Mesendoderm (in vitro differentiated cells): ENCODE results near the gene KLF18.
A peak's percentile ranks its signal among the peaks of the same experiment; 100 is the strongest.

Source experiments
- DNase-seq: peaks from one replicate; pipeline ENCODE4 v3.0.0; 2013
- H2AK5ac ChIP-seq: 2 replicates; pipeline ENCODE4 v1.6.1; 2013; ENCODE audit warnings: low read length, inconsistent platforms
- H2BK120ac ChIP-seq: 2 replicates; pipeline ENCODE4 v1.6.1; 2013; ENCODE audit warnings: low read depth, mild to moderate bottlenecking, low read length, moderate library complexity, mixed read lengths
- H2BK15ac ChIP-seq: replicated peaks from 2 replicates; pipeline ENCODE4 v1.6.1; 2013; ENCODE audit warnings: low read depth, mild to moderate bottlenecking, moderate library complexity
- H2BK5ac ChIP-seq: 2 replicates; pipeline ENCODE4 v1.6.1; 2013; ENCODE audit warnings: low read length, inconsistent platforms
- H3K18ac ChIP-seq: 2 replicates; pipeline ENCODE4 v1.6.1; 2013; ENCODE audit warnings: mild to moderate bottlenecking, low read length, mixed read lengths
- H3K23ac ChIP-seq: one replicate; pipeline ENCODE4 v1.6.1; 2013; ENCODE audit warnings: low read length
- H3K27ac ChIP-seq: 2 replicates; pipeline ENCODE4 v1.5.1; 2013; ENCODE audit warnings: low read depth, mild to moderate bottlenecking, inconsistent platforms, low read length, moderate library complexity
- H3K27me3 ChIP-seq: 2 replicates; pipeline ENCODE4 v1.6.1; 2013; ENCODE audit warnings: low read length, control low read depth, mild to moderate bottlenecking, inconsistent platforms; ENCODE audit not compliant: insufficient read depth, poor library complexity
- H3K36me3 ChIP-seq: 2 replicates; pipeline ENCODE4 v1.6.1; 2013; ENCODE audit warnings: low read length, inconsistent platforms; ENCODE audit not compliant: control insufficient read depth, insufficient read depth
- H3K4ac ChIP-seq: one replicate; pipeline ENCODE4 v1.6.1; 2013; ENCODE audit warnings: low read depth, mild to moderate bottlenecking, low read length, moderate library complexity
- H3K4me1 ChIP-seq: 2 replicates; pipeline ENCODE4 v1.6.1; 2013; ENCODE audit warnings: low read depth, low read length, inconsistent platforms; ENCODE audit not compliant: control insufficient read depth
- H3K4me2 ChIP-seq: 2 replicates; pipeline ENCODE4 v1.6.1; 2013; ENCODE audit warnings: low read length
- H3K4me3 ChIP-seq: 2 replicates; pipeline ENCODE4 v1.5.1; 2013; ENCODE audit warnings: mild to moderate bottlenecking, low read length
- H3K56ac ChIP-seq: one replicate; pipeline ENCODE4 v1.6.1; 2013; ENCODE audit warnings: low read length
- H3K79me1 ChIP-seq: 2 replicates; pipeline ENCODE4 v1.6.1; 2013; ENCODE audit warnings: low read length, inconsistent platforms
- H3K79me2 ChIP-seq: 2 replicates; pipeline ENCODE4 v1.6.1; 2013; ENCODE audit warnings: mild to moderate bottlenecking, low read length; ENCODE audit not compliant: control insufficient read depth, insufficient read depth
- H3K9ac ChIP-seq: 2 replicates; pipeline ENCODE4 v1.6.1; 2013; ENCODE audit warnings: low read length, inconsistent platforms
- H4K5ac ChIP-seq: one replicate; pipeline ENCODE4 v1.6.1; 2013; ENCODE audit warnings: low read length
- H4K8ac ChIP-seq: one replicate; pipeline ENCODE4 v1.6.1; 2013; ENCODE audit warnings: low read depth, mild to moderate bottlenecking, control low read depth, low read length, moderate library complexity
- WGBS: extraction: QIAGEN DNeasy Blood & Tissue Kit; methylation state at CpG from one replicate; pipeline ENCODE4 v1.1.7; 2013; ENCODE audit warnings: low lambda C conversion rate, missing lambda C conversion rate; ENCODE audit not compliant: insufficient coverage; ENCODE audit errors: extremely low coverage; 5-methylcytosine and 5-hydroxymethylcytosine counted together

The KLF18 gene

DNA sequence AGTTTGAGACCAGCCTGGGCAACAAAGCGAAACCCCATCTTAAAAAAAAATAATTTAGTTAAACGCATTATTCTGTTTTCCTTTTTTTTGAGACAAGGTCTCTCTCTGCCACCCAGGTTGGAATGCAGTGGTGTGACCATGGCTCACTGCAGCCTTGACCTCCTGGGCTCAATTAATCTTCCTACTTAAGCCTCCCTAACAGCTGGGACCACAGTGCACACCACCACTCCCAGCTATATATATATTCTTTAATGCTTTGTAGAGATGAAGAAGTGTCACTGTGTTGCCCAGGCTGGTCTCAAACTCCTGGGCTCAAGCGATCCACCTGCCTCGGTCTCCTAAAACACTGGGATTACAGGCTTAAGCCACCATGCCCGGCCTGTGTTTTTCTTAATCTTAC lies 30.5 kb downstream of the KLF18 start:
- no peak overlapping the region for H3K56ac ChIP-seq
- no peak overlapping the region for H3K18ac ChIP-seq
- H3K4me2 ChIP-seq: no peak overlapping the region
- no peaks in the 10 kb centered on the region for H3K79me2 ChIP-seq
- no peak overlapping the region for H3K27ac ChIP-seq
- no peak overlapping the region for H4K8ac ChIP-seq
- H2AK5ac ChIP-seq: no peak overlapping the region
- no peak overlapping the region for H2BK120ac ChIP-seq
- H3K9ac ChIP-seq: no peak overlapping the region
- H4K5ac ChIP-seq: no peak overlapping the region
- no peaks in the 10 kb centered on the region for H3K36me3 ChIP-seq
- no peak overlapping the region for H2BK5ac ChIP-seq
- no peak for DNase-seq
- no peak overlapping the region for H3K23ac ChIP-seq
- no peaks in the 10 kb centered on the region for H3K4me1 ChIP-seq
- H3K27me3 ChIP-seq: no peaks in the 10 kb centered on the region
- no peaks in the 10 kb centered on the region for H3K79me1 ChIP-seq
- no peak overlapping the region for H3K4me3 ChIP-seq
- H3K4ac ChIP-seq: no peak overlapping the region
- WGBS: no CpG with 5 or more reads among the region's 5 CpGs
- H2BK15ac ChIP-seq: no peak overlapping the region

DNA sequence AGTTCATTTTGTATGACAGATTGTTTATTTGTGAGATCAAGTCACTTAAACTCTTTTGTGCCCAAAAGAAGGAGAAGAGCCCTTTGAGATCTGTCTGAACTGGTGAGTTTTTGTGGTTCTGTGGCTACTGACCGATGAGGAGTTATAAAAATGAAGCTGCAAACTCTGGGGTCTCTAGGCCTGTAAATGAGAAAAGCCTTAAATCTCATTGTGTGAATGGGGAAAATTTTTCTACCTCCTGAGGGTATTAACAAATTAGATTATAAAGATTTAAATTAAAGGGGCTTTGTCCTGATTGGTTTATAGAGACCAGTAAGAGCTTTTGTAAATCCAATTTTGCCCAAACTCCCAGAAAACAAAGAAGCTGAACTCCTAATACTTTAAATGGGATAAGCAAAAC lies 32.5 kb downstream of the KLF18 start:
- H2BK15ac ChIP-seq: no peak overlapping the region
- no peak overlapping the region for H2BK5ac ChIP-seq
- no peak overlapping the region for H4K5ac ChIP-seq
- no peak overlapping the region for H3K56ac ChIP-seq
- H3K4me2 ChIP-seq: no peak overlapping the region
- no peak for DNase-seq
- H3K79me2 ChIP-seq: no peaks in the 10 kb centered on the region
- no peaks in the 10 kb centered on the region for H3K79me1 ChIP-seq
- no peak overlapping the region for H3K23ac ChIP-seq
- H3K4me1 ChIP-seq: no peaks in the 10 kb centered on the region
- no CpG with 5 or more reads among the region's 1 CpG for WGBS
- no peaks in the 10 kb centered on the region for H3K27me3 ChIP-seq
- H3K4me3 ChIP-seq: no peak overlapping the region
- H3K18ac ChIP-seq: no peak overlapping the region
- H3K4ac ChIP-seq: no peak overlapping the region
- no peak overlapping the region for H2BK120ac ChIP-seq
- H3K36me3 ChIP-seq: no peaks in the 10 kb centered on the region
- H3K9ac ChIP-seq: no peak overlapping the region
- H3K27ac ChIP-seq: no peak overlapping the region
- no peak overlapping the region for H4K8ac ChIP-seq
- no peak overlapping the region for H2AK5ac ChIP-seq

DNA sequence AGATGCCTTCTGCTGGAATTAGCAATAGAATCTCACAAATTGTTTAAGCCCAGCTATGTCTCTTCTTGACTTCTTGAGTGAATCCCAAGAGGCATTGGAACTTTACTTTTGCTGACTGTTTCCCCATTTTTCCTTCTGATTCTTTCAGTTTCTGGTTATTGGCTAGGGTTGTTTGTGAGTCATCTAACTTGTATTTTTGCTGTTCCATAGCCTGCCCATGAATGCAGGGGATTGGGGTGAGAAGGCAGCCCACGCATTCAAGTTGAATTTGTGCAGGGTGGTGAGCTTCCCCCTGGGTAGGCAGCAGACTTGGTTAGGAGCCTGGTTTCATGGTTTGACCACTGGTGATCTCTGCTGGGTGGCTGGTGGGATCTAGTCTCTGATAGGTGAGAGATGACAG lies 33.2 kb downstream of the KLF18 start:
- Histone ChIP-seq H3K36me3 (no peaks in the 10 kb centered on the region), H2BK120ac (no peak overlapping the region), H3K79me2 (no peaks in the 10 kb centered on the region), H2BK5ac (no peak overlapping the region), H3K27me3 (no peaks in the 10 kb centered on the region), H4K5ac (no peak overlapping the region), H3K4me2 (no peak overlapping the region), H3K4ac (no peak overlapping the region), H3K23ac (no peak overlapping the region), H3K4me3 (no peak overlapping the region), H3K18ac (no peak overlapping the region), H4K8ac (no peak overlapping the region), H3K56ac (no peak overlapping the region), H2BK15ac (no peak overlapping the region), H3K4me1 (no peaks in the 10 kb centered on the region), H2AK5ac (no peak overlapping the region), H3K9ac (no peak overlapping the region), H3K79me1 (no peaks in the 10 kb centered on the region), H3K27ac (no peak overlapping the region)
- no peak for DNase-seq
- WGBS: no CpG with 5 or more reads among the region's 1 CpG

DNA sequence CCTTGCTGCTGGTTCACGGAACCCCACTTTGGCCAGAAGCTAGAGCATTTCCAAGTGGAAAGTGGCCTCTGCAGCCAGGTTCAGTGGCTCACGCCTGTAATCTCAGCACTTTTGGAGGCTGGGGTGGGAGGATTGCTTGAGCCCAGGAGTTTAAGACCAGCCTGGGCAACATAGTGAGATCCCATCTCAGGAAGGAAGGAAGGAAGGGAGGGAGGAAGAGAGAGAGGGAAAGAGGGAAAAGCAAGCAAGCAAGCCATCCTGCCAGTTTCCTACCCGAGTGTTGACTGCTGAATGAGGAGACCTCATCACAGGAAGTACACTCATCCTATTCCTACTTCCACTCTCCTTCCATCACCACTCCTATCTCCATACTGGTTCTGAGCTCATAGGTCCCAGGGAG lies 35.6 kb downstream of the KLF18 start:
- Histone ChIP-seq H2BK15ac (no peak overlapping the region), H4K5ac (no peak overlapping the region), H3K4me2 (no peak overlapping the region), H2AK5ac (no peak overlapping the region), H3K4ac (no peak overlapping the region), H4K8ac (no peak overlapping the region), H3K79me1 (no peaks in the 10 kb centered on the region), H3K18ac (no peak overlapping the region), H3K23ac (no peak overlapping the region), H3K27me3 (no peaks in the 10 kb centered on the region), H3K36me3 (no peaks in the 10 kb centered on the region), H2BK120ac (no peak overlapping the region), H3K27ac (no peak overlapping the region), H3K9ac (no peak overlapping the region), H3K56ac (no peak overlapping the region), H3K4me3 (no peak overlapping the region), H3K79me2 (no peaks in the 10 kb centered on the region), H2BK5ac (no peak overlapping the region), H3K4me1 (no peaks in the 10 kb centered on the region)
- no peak for DNase-seq
- no CpG with 5 or more reads among the region's 3 CpGs for WGBS

GRCh38 chr1:44103270-44104131 lies 37.9 kb downstream of the KLF18 start:
- Histone ChIP-seq H3K27ac (no peak overlapping the region), H3K79me1 (no peaks in the 10 kb centered on the region), H3K79me2 (no peaks in the 10 kb centered on the region), H3K56ac (no peak overlapping the region), H3K4me1 (no peaks in the 10 kb centered on the region), H3K4me2 (no peak overlapping the region), H3K23ac (no peak overlapping the region), H3K4me3 (no peak overlapping the region), H2BK120ac (no peak overlapping the region), H4K5ac (no peak overlapping the region), H3K36me3 (no peaks in the 10 kb centered on the region), H4K8ac (no peak overlapping the region), H2BK15ac (no peak overlapping the region), H3K18ac (no peak overlapping the region), H3K27me3 (no peaks in the 10 kb centered on the region), H2BK5ac (no peak overlapping the region), H3K9ac (no peak overlapping the region), H2AK5ac (no peak overlapping the region), H3K4ac (no peak overlapping the region)
- DNase-seq: peak; percentile 49
- WGBS: no CpG with 5 or more reads among the region's 46 CpGs

DNA sequence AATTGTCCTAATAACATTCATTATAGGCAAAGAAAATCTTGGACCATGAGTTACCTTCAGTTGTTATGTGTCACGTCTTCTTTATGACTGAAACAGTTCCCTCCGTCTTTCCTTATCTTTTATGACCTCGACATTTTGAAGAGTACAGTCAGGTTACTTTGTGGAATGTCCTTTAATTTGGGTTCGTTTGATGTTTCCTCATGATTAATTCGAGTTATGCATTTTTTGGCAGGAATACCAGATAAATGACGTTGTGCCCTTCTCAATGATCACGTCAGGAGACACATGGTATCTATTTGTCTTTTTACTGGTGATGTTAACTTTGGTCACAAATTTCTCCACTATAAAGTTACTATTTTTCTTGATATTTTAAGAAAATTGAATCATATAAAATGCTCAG lies 40.1 kb downstream of the KLF18 start:
- Histone ChIP-seq H4K8ac (no peak overlapping the region), H3K23ac (no peak overlapping the region), H3K36me3 (no peaks in the 10 kb centered on the region), H3K79me1 (no peaks in the 10 kb centered on the region), H3K27me3 (no peaks in the 10 kb centered on the region), H3K4ac (no peak overlapping the region), H4K5ac (no peak overlapping the region), H2BK15ac (no peak overlapping the region), H3K9ac (no peak overlapping the region), H2AK5ac (no peak overlapping the region), H3K18ac (no peak overlapping the region), H3K56ac (no peak overlapping the region), H3K4me2 (no peak overlapping the region), H3K27ac (no peak overlapping the region), H3K4me1 (no peaks in the 10 kb centered on the region), H2BK5ac (no peak overlapping the region), H3K79me2 (no peaks in the 10 kb centered on the region), H2BK120ac (no peak overlapping the region), H3K4me3 (no peak overlapping the region)
- no peak for DNase-seq
- WGBS: no CpG with 5 or more reads among the region's 7 CpGs
